Measurements from ENCODE around the gene APOBEC3F.
"Not testable (repeated sequence)": the region's sequence is repeated elsewhere in the genome, so short reads cannot be mapped to it uniquely, and the experiment has no call there.

GRCh38 chr22:39043063-39043462 lies 2.4 kb downstream of the APOBEC3F start:
- not testable (repeated sequence) for TF ChIP-seq ATF2 (IDR thresholded peaks at IDR 0.05; ENCODE audit: low read length); POLR2A (IDR thresholded peaks at IDR 0.05; ENCODE audit: low read depth, low read length); ZNF274 (IDR thresholded peaks at IDR 0.05; ENCODE audit: insufficient read depth, insufficient read length); NFIC (IDR thresholded peaks at IDR 0.05; ENCODE audit: low read depth, low read length); CTCF (IDR thresholded peaks at IDR 0.05 in 2 of 3, conservative IDR thresholded peaks at IDR 0.05 in 1 of 3; ENCODE audit: control insufficient read depth in 2 of 3, extremely low read depth in 1 of 3, insufficient read depth in 1 of 3, low read depth in 3 of 3, low read length in 3 of 3); SREBF2 (IDR thresholded peaks at IDR 0.05; ENCODE audit: low read length); EZH2 (IDR thresholded peaks at IDR 0.05; ENCODE audit: borderline replicate concordance, control insufficient read depth, low read depth, low read length)
